NCI-H1105 treated with DMSO at 0.1 percent for 48 hours (cell line): ENCODE results near the gene AREG.
"Not testable (repeated sequence)": the region's sequence is repeated elsewhere in the genome, so short reads cannot be mapped to it uniquely, and the experiment has no call there.

Experiments
- DNase-seq: peaks from one replicate; lab custom pipeline; 2025; lab: John Stamatoyannopoulos, UW

The AREG gene

GRCh38 chr4:74444891-74445642, at the start of gene AREG:
TSS of gene AREG (plus strand) at chr4:74445136. CDS start at chr4:74445346, 210 bp downstream.
- peak; percentile 45 for DNase-seq

- no peak for DNase-seq
Observed at GRCh38 chr4:74395633-74396032, 49.3 kb upstream of the AREG start.

- DNase-seq, result no peak
Observed at GRCh38 chr4:74397748-74398426, 47.0 kb upstream of the AREG start.

- DNase-seq, result not testable (repeated sequence)
Observed at GRCh38 chr4:74398894-74399589, 45.9 kb upstream of the AREG start.

DNA sequence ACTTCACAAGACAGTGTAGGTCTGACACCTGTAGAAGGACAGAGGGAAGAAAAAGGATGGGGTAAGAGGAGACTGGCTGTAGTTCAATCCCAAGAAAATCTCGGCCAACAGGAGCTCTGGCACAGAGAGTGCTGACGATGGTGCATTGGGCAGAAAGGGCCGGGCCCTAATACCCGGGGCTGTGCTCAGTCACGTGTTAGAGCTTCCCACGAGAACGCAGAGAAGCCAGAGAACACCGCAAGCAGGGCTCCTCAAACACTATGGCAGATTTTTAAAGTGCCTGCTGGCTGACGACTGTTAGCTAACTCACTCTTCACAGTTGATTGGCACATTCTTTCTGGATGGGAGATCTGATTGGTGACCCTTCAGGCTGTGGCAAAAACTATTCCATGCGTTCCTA, 44.5 kb upstream of the AREG start:
- no peak for DNase-seq

DNA sequence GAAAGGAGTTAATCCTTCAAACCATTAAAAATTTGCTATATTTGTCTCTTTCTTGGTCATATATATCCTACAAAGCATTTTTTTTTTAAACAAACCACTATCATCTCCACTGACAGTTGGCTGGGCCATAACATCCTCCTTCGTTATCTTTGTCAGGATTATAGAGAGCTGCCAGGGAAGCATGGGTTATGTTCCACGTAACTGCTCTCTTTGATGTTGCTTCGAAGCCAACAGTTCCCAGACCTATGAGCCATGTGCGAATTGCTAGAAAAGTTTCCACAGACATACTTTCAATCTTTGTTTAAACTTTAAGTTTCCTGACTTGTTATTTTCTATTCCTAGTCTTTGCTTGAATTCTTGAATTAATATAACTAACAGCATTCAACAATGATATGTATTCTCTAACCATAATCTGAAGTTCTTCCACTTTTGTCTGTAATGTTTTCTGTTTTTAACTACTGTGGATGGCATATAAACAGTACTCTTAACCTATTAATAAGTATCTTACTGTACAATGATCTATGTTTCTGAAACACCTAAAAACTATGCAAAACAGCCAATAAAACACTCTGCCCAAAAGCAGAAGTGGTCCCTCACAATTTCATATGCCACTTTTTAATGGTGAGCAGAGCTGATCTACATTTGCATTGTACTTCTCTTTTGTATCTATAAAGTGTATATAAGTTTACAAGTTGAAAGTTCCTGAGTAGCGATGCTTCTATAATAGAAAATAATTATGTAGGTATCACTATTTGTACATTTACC, 42.1 kb upstream of the AREG start:
- no peak for DNase-seq

DNA sequence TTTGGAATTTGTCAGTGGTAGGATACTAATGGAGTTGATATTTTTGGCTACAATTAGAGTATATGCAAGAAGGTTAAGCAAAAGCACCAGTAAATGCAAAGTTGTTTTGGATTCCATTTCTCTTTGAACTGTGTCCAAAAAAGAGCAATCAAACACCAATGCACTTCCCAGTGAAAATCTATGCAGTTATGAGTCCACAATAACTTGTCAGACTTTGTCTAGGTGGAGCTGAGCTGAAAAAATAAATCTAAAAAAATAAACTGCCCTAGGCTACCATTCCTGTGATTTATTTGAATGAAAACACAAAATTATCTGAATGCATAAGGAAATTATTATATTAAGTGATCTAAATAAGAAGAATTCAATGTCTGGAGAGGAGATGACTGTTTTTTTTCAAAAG, 37.0 kb upstream of the AREG start:
- no peak for DNase-seq

DNA sequence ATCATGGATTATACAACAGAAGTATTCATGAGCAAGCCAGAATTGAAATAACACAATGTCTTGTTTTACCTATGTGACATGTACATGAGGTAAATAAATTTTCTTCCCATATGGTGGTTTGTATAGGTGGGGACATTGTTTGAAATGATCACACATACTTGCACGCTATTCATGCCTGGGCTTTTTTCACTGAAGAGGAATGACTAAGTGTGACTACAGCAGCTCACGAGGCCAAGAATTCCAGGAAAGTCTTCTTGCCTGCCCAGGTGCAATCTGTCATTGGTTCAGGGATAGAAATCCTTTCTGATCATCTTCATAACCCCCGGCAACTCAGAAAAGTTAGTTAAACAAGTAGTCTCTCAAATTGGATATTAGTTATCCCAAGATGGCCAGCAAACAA, 36.3 kb upstream of the AREG start:
- no peak for DNase-seq

DNA sequence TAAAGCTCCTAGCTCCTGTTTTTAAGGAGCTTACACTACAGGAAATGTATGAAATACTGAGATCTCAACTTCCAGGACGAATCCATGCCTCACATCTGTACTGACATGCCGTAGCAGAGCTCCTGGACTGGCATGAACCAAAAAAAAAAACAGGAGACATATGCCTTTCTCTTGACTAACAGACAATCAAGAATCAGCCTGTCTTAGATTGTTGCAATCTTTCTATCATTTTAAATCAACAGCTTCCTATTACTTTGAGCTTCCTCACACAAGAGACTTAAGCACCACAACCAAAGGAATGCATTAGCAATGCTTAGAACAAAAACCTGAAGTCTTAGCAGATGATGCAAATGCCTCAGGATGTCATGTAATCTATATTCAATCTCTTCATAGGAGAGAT, 34.7 kb upstream of the AREG start:
- no peak for DNase-seq

DNA sequence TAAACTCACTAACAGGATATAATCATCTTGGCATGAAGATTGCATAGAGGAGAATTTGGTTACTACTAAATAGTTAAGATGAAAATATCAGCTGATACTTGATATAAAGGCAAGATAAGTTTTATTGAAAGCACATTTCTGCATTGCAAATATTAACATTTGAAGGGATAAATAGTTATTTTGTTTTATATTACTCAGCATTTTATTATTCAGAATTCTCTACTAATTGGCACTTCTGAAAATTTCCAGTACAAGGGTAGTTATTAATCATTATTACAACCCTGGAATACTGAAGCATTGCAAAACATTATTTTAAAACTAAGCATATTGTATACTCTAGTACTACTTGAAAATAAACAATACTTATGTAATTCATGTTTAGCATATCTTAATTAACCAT, 32.7 kb upstream of the AREG start:
- DNase-seq, result no peak

DNA sequence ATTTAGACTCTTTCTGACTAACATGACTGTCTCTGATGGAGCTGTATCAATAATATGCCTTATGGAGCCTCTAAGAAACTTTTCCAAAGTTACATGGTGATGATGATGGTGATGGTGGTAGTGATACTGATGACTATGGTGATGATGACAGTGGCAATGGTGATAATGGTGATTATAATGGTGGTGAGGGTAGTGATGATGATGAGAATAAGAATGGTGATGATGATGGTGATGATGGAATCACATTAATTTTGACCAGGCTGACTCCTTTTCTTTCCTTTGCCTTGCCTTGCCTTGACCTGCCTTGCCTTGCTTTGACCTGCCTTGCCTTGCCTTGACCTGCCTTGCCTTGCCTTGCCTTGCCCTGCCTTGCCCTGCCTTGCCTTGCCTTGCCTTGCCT, 31.7 kb upstream of the AREG start:
- DNase-seq, result no peak

DNA sequence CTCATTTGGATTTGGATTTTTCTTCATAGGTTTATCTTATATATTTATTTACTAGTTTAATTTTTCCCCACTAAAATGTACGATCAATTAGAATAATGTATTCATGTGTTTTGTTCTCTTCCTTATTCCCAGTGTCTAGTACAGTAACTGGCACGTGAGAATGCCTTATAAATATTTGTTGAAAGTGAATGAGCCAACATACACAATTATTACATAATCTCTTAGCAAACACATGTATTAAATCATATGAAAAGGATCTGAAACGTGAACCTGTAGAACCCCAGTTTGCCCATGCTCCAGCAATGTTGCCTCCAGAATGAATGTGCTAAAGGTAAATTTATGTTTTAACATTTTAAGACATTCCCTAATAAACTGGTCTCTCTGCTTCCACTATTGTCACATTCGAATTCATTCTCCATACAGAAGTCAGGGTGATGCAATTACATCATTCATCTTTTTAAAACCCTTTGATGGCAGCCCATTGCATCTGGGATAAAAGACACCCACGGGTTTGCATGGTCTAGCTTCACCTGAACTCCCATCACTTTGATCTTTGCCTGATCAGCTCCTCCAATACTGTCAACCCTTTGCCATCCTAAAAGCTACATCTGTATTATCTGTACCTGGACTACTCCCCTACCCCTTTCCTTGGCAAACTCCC, 30.7 kb upstream of the AREG start:
- DNase-seq, result no peak

GRCh38 chr4:74415602-74416300, 29.2 kb upstream of the AREG start:
- no peak for DNase-seq

DNA sequence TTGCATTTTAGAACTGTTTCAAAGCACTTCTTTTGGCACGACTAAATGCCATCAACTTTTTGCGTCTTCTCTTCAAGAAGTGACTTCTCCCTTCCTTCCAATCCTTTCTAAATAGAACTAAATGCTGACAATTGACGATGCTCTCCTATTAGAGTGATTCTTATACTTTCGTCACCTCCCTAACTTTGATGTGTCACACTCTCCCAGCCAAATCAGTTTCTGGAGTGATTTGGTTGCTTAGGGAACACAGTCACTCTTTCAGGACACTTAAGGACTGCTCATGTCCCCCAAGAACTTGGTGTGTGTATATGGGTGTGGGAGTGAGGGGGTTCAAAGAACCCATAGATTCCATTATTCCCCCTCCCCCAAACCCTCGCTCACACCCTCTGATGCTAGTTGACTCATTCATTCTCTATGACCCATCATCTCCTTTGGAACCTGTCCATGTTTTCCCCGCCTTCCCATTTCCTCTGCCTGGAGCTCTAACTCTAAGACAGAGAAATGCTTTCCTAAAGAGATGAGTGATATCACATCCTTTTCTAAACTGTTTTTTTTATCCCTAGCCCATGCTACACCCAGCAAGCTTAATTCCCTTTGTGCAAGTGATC, 26.8 kb upstream of the AREG start:
- no peak for DNase-seq

DNA sequence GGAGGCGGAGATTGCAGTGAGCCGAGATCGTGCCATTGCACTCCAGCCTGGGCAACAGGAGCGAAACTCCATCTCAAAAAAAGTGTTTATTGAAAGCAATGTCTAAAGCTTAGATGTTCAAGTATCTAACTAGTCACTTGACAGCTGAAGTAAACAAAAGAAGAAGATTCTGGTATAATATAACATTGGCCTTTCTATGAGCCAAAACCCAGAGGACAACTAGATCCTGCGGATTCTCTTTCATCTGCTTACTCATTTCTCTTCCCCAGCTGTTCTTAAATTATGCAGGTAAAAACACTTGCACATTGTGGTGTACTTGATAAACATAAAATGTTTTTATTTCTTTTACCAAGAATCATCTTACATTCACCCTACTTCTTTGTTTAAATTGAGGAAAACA, 24.1 kb upstream of the AREG start:
- DNase-seq, result no peak

DNA sequence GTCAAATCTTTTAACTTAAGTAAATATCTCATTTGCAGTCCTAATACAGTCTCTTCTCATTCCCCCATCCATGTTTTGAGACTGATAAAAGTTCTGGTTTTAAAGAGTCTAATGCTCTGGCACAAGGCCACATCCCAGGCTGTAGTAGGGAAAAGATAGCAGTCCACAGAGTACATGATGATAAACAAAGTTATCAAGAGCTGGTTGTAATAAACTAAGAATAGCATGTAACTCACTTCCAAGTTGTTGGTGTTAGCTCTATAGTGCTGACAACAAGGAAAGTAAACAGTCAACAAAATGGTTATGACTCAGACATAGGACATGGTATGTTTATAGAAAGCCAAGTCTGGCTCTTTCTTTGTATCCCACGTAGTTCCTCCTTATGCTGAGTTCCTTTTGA, 21.8 kb upstream of the AREG start:
- DNase-seq, result no peak

DNA sequence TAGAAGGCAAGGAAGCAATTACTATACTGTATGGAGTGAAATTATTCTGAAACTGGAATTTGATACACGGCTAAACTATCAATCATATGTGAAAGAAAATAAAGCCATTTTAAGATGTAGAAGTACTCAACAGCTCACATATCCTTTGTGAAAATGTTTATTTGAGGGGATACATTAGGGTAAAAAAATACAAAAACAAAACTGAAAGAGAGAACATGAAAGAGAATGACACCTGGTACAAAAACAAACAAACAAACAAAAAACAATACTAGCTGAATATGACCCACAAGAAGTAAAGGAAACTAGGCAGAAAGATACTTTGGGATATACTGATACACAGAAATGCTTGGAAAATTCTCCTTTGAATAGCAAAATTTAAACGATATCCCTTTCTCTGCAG, 20.8 kb upstream of the AREG start:
- DNase-seq, result no peak

DNA sequence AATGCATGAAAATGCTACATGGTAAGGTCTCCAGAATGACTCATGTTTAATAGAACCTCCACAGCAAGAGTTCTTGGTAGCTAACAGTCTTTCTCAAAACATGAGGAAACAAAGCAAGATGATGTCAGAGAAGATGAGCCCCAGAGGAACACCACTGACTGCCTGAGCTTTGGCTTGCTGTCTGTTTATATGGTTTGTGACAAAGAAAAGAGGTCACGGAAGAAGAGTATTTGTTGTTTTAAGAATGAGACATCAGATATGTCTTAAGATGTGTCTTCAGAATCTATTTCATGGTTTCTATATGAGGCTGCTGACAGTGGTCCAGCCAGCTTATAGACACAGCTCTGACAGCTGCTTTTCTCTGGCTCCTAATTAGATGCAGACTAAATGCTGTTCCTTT, 18.8 kb upstream of the AREG start:
- no peak for DNase-seq

- peak; percentile 71 for DNase-seq
Observed at GRCh38 chr4:74428276-74428675, 16.7 kb upstream of the AREG start.

- no peak for DNase-seq
Observed at GRCh38 chr4:74431113-74431826, 13.7 kb upstream of the AREG start.
